Keratinocyte (primary cell): Measurements from ENCODE around the gene A3GALT2.

Experiments used
- EZH2 ChIP-seq: IDR thresholded peaks from one replicate; pipeline ENCODE4 v1.6.1; 2012; ENCODE audit warnings: inconsistent platforms, mild to moderate bottlenecking, low read length, moderate library complexity
- TF ChIP-seq, protein P1 (sequence below), 3 experiments: IDR thresholded peaks in 1 of 3; conservative IDR thresholded peaks in 1 of 3; optimal IDR thresholded peaks in 1 of 3; 2 replicates in 2 of 3; 3 replicates in 1 of 3; pipeline versions ENCODE3 to v1.5.1; 2011; ENCODE audit warnings: low read length in 3 of 3, mild to moderate bottlenecking in 3 of 3, moderate library complexity in 2 of 3, control low read depth in 1 of 3, inconsistent platforms in 1 of 3; ENCODE audit not compliant: insufficient read depth in 2 of 3; ENCODE audit errors: extremely low read depth in 1 of 3

- TF ChIP-seq, protein P1, sequence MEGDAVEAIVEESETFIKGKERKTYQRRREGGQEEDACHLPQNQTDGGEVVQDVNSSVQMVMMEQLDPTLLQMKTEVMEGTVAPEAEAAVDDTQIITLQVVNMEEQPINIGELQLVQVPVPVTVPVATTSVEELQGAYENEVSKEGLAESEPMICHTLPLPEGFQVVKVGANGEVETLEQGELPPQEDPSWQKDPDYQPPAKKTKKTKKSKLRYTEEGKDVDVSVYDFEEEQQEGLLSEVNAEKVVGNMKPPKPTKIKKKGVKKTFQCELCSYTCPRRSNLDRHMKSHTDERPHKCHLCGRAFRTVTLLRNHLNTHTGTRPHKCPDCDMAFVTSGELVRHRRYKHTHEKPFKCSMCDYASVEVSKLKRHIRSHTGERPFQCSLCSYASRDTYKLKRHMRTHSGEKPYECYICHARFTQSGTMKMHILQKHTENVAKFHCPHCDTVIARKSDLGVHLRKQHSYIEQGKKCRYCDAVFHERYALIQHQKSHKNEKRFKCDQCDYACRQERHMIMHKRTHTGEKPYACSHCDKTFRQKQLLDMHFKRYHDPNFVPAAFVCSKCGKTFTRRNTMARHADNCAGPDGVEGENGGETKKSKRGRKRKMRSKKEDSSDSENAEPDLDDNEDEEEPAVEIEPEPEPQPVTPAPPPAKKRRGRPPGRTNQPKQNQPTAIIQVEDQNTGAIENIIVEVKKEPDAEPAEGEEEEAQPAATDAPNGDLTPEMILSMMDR (optimal IDR thresholded peaks at IDR 0.05 in 1 of 3, IDR thresholded peaks at IDR 0.05 in 1 of 3, conservative IDR thresholded peaks at IDR 0.05 in 1 of 3; ENCODE audit: extremely low read depth in 1 of 3, insufficient read depth in 2 of 3, low read length in 3 of 3), result no peak
- no peak for TF ChIP-seq EZH2
Measured at GRCh38 chr1:33338440-33339211, 17.7 kb upstream of the A3GALT2 start.
